ENCODE results near the gene ROR1. TPM values are rescaled to one million over a fixed set of nuclear protein-coding genes. Genes with fewer than 3 reads are reported as not detected.

The ROR1 gene
- total and polyA plus RNA-seq, 2 experiments from 2014 or later = 27.6 to 47.8 TPM

- Histone ChIP-seq H3K4me1 (ENCODE audit: low read depth) (peaks cover 14% of the 10 kb centered on the region), H3K27ac (no peak overlapping the region), H3K27me3 (no peaks in the 10 kb centered on the region), H3K36me3 (no peaks in the 10 kb centered on the region), H3K4me3 (no peak overlapping the region), H3K9me3 (ENCODE audit: low read depth) (no peaks in the 10 kb centered on the region)
- peak in 1 of 2 donors; percentile 70 for DNase-seq (ENCODE audit: low read depth in 1 of 2, low spot score in 1 of 2)
- no peak for TF ChIP-seq CTCF (IDR thresholded peaks at IDR 0.05; ENCODE audit: low read depth, low read length)
Measured at GRCh38 chr1:63829349-63830327, 55.8 kb downstream of the ROR1 start.

- TF ChIP-seq CTCF (IDR thresholded peaks at IDR 0.05; ENCODE audit: low read depth, low read length) = no peak
- H3K36me3 ChIP-seq = no peaks in the 10 kb centered on the region
- no peak overlapping the region for H3K27ac ChIP-seq
- no peak for DNase-seq (ENCODE audit: low read depth in 1 of 2, low spot score in 1 of 2)
- no peaks in the 10 kb centered on the region for H3K9me3 ChIP-seq (ENCODE audit: low read depth)
- no peak overlapping the region for H3K4me3 ChIP-seq
- H3K27me3 ChIP-seq = no peaks in the 10 kb centered on the region
- H3K4me1 ChIP-seq (ENCODE audit: low read depth) = peaks cover 14% of the 10 kb centered on the region
Measured at GRCh38 chr1:63831409-63831808, 57.6 kb downstream of the ROR1 start.

GRCh38 chr1:63833363-63834119, 59.7 kb downstream of the ROR1 start:
- TF ChIP-seq CTCF (IDR thresholded peaks at IDR 0.05; ENCODE audit: low read depth, low read length) = no peak
- no peak for DNase-seq (ENCODE audit: low read depth in 1 of 2, low spot score in 1 of 2)
- no peaks in the 10 kb centered on the region for H3K9me3 ChIP-seq (ENCODE audit: low read depth)
- no peaks in the 10 kb centered on the region for H3K27me3 ChIP-seq
- H3K4me3 ChIP-seq = no peak overlapping the region
- no peak overlapping the region for H3K27ac ChIP-seq
- H3K4me1 ChIP-seq (ENCODE audit: low read depth) = peaks cover 29% of the 10 kb centered on the region
- no peaks in the 10 kb centered on the region for H3K36me3 ChIP-seq

- TF ChIP-seq CTCF (IDR thresholded peaks at IDR 0.05; ENCODE audit: low read depth, low read length) = no peak
- no peak overlapping the region for H3K4me3 ChIP-seq
- H3K27me3 ChIP-seq = no peaks in the 10 kb centered on the region
- DNase-seq (ENCODE audit: low read depth in 1 of 2, low spot score in 1 of 2) = no peak
- no peaks in the 10 kb centered on the region for H3K36me3 ChIP-seq
- H3K4me1 ChIP-seq (ENCODE audit: low read depth) = peaks cover 33% of the 10 kb centered on the region
- no peaks in the 10 kb centered on the region for H3K9me3 ChIP-seq (ENCODE audit: low read depth)
- H3K27ac ChIP-seq = no peak overlapping the region
Measured at GRCh38 chr1:63835128-63835527, 61.3 kb downstream of the ROR1 start.

- no peak overlapping the region for H3K4me3 ChIP-seq
Measured at GRCh38 chr1:63836374-63836773, 62.6 kb downstream of the ROR1 start.

More at GRCh38 chr1:63836374-63836773, 62.6 kb downstream of the ROR1 start:
- Histone ChIP-seq H3K9me3 (ENCODE audit: low read depth) (no peaks in the 10 kb centered on the region), H3K36me3 (no peaks in the 10 kb centered on the region), H3K4me1 (ENCODE audit: low read depth) (peaks cover 33% of the 10 kb centered on the region), H3K27me3 (no peaks in the 10 kb centered on the region), H3K27ac (no peak overlapping the region)
- DNase-seq (ENCODE audit: low read depth in 1 of 2, low spot score in 1 of 2) = no peak
- TF ChIP-seq CTCF (IDR thresholded peaks at IDR 0.05; ENCODE audit: low read depth, low read length) = no peak
